ENCODE data around the gene LAMP2.

DNA sequence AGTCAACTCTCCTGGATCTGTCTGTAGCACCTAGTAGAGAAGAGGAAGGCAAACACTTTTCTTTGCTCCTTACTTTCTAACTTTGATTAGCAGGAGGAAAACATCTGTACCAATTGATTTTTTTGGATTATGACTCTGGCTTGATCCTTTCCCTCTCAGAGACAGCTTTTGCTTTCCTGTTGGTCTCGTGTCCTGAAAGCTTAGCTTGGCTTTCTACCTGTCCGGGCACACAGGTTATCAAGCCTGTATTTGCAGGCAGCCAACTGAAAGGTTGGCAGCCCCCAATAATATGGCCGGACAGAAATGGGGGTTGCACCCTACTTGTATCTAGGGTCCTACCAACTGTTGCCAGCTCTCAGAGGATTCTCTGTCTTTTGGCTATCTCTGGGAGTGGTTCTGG, 43.1 kb upstream of the LAMP2 start:
- TF ChIP-seq, protein P1, sequence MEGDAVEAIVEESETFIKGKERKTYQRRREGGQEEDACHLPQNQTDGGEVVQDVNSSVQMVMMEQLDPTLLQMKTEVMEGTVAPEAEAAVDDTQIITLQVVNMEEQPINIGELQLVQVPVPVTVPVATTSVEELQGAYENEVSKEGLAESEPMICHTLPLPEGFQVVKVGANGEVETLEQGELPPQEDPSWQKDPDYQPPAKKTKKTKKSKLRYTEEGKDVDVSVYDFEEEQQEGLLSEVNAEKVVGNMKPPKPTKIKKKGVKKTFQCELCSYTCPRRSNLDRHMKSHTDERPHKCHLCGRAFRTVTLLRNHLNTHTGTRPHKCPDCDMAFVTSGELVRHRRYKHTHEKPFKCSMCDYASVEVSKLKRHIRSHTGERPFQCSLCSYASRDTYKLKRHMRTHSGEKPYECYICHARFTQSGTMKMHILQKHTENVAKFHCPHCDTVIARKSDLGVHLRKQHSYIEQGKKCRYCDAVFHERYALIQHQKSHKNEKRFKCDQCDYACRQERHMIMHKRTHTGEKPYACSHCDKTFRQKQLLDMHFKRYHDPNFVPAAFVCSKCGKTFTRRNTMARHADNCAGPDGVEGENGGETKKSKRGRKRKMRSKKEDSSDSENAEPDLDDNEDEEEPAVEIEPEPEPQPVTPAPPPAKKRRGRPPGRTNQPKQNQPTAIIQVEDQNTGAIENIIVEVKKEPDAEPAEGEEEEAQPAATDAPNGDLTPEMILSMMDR (IDR thresholded peaks at IDR 0.05) = no peak
- TF ChIP-seq POLR2A (IDR thresholded peaks at IDR 0.05) = no peak

Data from body of pancreas (tissue), 4 donors.